Liver (tissue), 9 donors: ENCODE results near the gene MSL1. TPM values are rescaled to one million over a fixed set of nuclear protein-coding genes. Genes with fewer than 3 reads are reported as not detected.

ENCODE experiments used
- DNase-seq: peaks from one replicate; pipeline ENCODE4 v3.0.0-alpha.2; 2017; ENCODE audit warnings: low spot score
- H3K27ac ChIP-seq, 2 donors: one replicate each; pipeline ENCODE4 v1.7.0; 2013; ENCODE audit warnings: inconsistent platforms in 2 of 2, low read length in 2 of 2, control low read depth in 1 of 2, low read depth in 1 of 2, mild to moderate bottlenecking in 1 of 2
- H3K27me3 ChIP-seq, 4 donors: one replicate each; pipeline versions ENCODE4 v1.6.1 to v1.7.0; 2013; ENCODE audit warnings: low read length in 3 of 4, inconsistent platforms in 1 of 4, mild to moderate bottlenecking in 1 of 4, moderate library complexity in 1 of 4; ENCODE audit not compliant: control insufficient read depth in 4 of 4, insufficient read depth in 4 of 4
- H3K36me3 ChIP-seq, 4 donors: one replicate each; pipeline versions ENCODE4 v1.6.1 to v1.7.0; 2013; ENCODE audit warnings: low read length in 3 of 4, mild to moderate bottlenecking in 3 of 4, low read depth in 1 of 4, moderate library complexity in 1 of 4; ENCODE audit not compliant: control insufficient read depth in 4 of 4, insufficient read depth in 3 of 4
- H3K4me1 ChIP-seq, 4 donors: one replicate each; pipeline versions ENCODE4 v1.6.1 to v1.7.0; 2013; ENCODE audit warnings: low read length in 3 of 4, mild to moderate bottlenecking in 3 of 4, moderate library complexity in 1 of 4; ENCODE audit not compliant: control insufficient read depth in 4 of 4, insufficient read depth in 4 of 4
- H3K4me3 ChIP-seq, 3 donors: one replicate each; pipeline versions ENCODE4 v1.6.1 to v1.7.0; 2013; ENCODE audit warnings: low read length in 3 of 3, control low read depth in 1 of 3, low read depth in 1 of 3, mild to moderate bottlenecking in 1 of 3
- H3K9ac ChIP-seq, 2 donors: one replicate each; pipeline ENCODE4 v1.7.0; 2013; ENCODE audit warnings: low read length in 2 of 2, mild to moderate bottlenecking in 2 of 2, moderate library complexity in 2 of 2, control low read depth in 1 of 2, low read depth in 1 of 2
- H3K9me3 ChIP-seq, 4 donors: one replicate each; pipeline versions ENCODE4 v1.6.1 to v1.7.0; 2013; ENCODE audit warnings: low read length in 3 of 4; ENCODE audit not compliant: control insufficient read depth in 4 of 4
- EGR1 ChIP-seq, 2 donors: IDR thresholded peaks; 2 replicates each; pipeline ENCODE4 v1.6.1; 2016 to 2018; ENCODE audit warnings: antibody characterized with exemption in 2 of 2, low read depth in 2 of 2
- FOXA2 ChIP-seq: IDR thresholded peaks from 2 replicates; pipeline ENCODE4 v1.6.1; 2016; ENCODE audit warnings: antibody characterized with exemption
- GABPA ChIP-seq, 2 donors: IDR thresholded peaks in 1 of 2; conservative IDR thresholded peaks in 1 of 2; 2 replicates each; pipeline ENCODE4 v1.6.1; 2016; ENCODE audit warnings: antibody characterized with exemption in 2 of 2, mild to moderate bottlenecking in 1 of 2, moderate library complexity in 1 of 2
- HNF4A ChIP-seq, 2 donors: conservative IDR thresholded peaks; 2 replicates each; pipeline ENCODE4 v1.6.1; 2016; ENCODE audit warnings: antibody characterized with exemption in 2 of 2, mild to moderate bottlenecking in 2 of 2
- HNF4G ChIP-seq: IDR thresholded peaks from 2 replicates; pipeline ENCODE4 v1.6.1; 2016; ENCODE audit warnings: antibody characterized with exemption
- JUND ChIP-seq, 2 donors: IDR thresholded peaks; 2 replicates each; pipeline ENCODE4 v1.6.1; 2016; ENCODE audit warnings: antibody characterized with exemption in 2 of 2
- MAX ChIP-seq: IDR thresholded peaks from 2 replicates; pipeline ENCODE4 v1.6.1; 2016; ENCODE audit warnings: antibody characterized with exemption
- NR2F2 ChIP-seq: IDR thresholded peaks from 2 replicates; pipeline ENCODE4 v1.6.1; 2016; ENCODE audit warnings: antibody characterized with exemption
- RXRA ChIP-seq, 2 donors: IDR thresholded peaks; 2 replicates each; pipeline ENCODE4 v1.6.1; 2017 to 2018; ENCODE audit warnings: antibody characterized with exemption in 2 of 2, mild to moderate bottlenecking in 1 of 2
- SP1 ChIP-seq: IDR thresholded peaks from 2 replicates; pipeline ENCODE4 v1.6.1; 2018; ENCODE audit warnings: antibody characterized with exemption, mild to moderate bottlenecking
- TAF1 ChIP-seq: conservative IDR thresholded peaks from 2 replicates; pipeline ENCODE4 v1.6.1; 2016; ENCODE audit warnings: antibody characterized with exemption, mild to moderate bottlenecking
- YY1 ChIP-seq: IDR thresholded peaks from 2 replicates; pipeline ENCODE4 v1.6.1; 2016; ENCODE audit warnings: antibody characterized with exemption, mild to moderate bottlenecking
- ZBTB33 ChIP-seq: IDR thresholded peaks from 2 replicates; pipeline ENCODE4 v1.6.1; 2016; ENCODE audit warnings: antibody characterized with exemption
- WGBS: extraction: QIAGEN DNeasy Blood & Tissue Kit; methylation state at CpG from one replicate; pipeline ENCODE4 v1.1.7; 2013; 5-methylcytosine and 5-hydroxymethylcytosine counted together
- polyA plus RNA-seq, 2 donors: library from polyadenylated mRNA; stranded (reverse) in 1 of 2; unstranded in 1 of 2; fragments of 200-250 nt in 1 of 2; fragments of >200 nt in 1 of 2; fragmentation: Nextera tagmentation in 1 of 2; extraction: Ambion mirVana in 1 of 2; gene quantifications; one replicate each; pipeline versions ENCODE4 v1.2.1 to v1.2.3, GENCODE V29; 2013 to 2015
- total RNA-seq, 2 donors: library from RNA; depleted of rRNA; stranded (reverse); fragments of >200 nt; gene quantifications; one replicate each; pipeline ENCODE4 v1.2.3, GENCODE V29; 2014
- TF ChIP-seq, protein P1 (sequence below): IDR thresholded peaks from 2 replicates; pipeline ENCODE4 v1.6.1; 2016; ENCODE audit warnings: antibody characterized with exemption
- TF ChIP-seq, protein P2 (sequence below): IDR thresholded peaks from 2 replicates; pipeline ENCODE4 v1.6.1; 2016; ENCODE audit warnings: antibody characterized with exemption, mild to moderate bottlenecking
- TF ChIP-seq, protein P3 (sequence below): fragments of 150-350 bp; IDR thresholded peaks from 2 replicates; pipeline ENCODE4 v1.5.1; 2017; ENCODE audit warnings: improper control_type of control experiment, low read depth, low read length; ENCODE audit not compliant: missing input control
- donor health status: healthy.
- donor health status: healthy.
- donor health status: healthy.
- donor health status: healthy.
- donor health status: healthy.

The MSL1 gene
- total and polyA plus RNA-seq, 4 donors = 7.9 to 43.7 (median 23.6) TPM

- H3K36me3 ChIP-seq = no peaks in the 10 kb centered on the region
- no peaks in the 10 kb centered on the region for H3K9me3 ChIP-seq
- peak overlapping the region; percentile 86 to 99 for H3K27ac ChIP-seq
- TF ChIP-seq TAF1 = no peak
- no peak for TF ChIP-seq HNF4G
- TF ChIP-seq, protein P1, sequence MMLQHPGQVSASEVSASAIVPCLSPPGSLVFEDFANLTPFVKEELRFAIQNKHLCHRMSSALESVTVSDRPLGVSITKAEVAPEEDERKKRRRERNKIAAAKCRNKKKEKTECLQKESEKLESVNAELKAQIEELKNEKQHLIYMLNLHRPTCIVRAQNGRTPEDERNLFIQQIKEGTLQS = no peak
- no peak for TF ChIP-seq ZBTB33
- TF ChIP-seq NR2F2 = no peak
- TF ChIP-seq FOXA2 = no peak
- TF ChIP-seq SP1 = no peak
- no peak for TF ChIP-seq GABPA (IDR thresholded peaks at IDR 0.05 in 1 of 2, conservative IDR thresholded peaks at IDR 0.05 in 1 of 2)
- TF ChIP-seq, protein P2, sequence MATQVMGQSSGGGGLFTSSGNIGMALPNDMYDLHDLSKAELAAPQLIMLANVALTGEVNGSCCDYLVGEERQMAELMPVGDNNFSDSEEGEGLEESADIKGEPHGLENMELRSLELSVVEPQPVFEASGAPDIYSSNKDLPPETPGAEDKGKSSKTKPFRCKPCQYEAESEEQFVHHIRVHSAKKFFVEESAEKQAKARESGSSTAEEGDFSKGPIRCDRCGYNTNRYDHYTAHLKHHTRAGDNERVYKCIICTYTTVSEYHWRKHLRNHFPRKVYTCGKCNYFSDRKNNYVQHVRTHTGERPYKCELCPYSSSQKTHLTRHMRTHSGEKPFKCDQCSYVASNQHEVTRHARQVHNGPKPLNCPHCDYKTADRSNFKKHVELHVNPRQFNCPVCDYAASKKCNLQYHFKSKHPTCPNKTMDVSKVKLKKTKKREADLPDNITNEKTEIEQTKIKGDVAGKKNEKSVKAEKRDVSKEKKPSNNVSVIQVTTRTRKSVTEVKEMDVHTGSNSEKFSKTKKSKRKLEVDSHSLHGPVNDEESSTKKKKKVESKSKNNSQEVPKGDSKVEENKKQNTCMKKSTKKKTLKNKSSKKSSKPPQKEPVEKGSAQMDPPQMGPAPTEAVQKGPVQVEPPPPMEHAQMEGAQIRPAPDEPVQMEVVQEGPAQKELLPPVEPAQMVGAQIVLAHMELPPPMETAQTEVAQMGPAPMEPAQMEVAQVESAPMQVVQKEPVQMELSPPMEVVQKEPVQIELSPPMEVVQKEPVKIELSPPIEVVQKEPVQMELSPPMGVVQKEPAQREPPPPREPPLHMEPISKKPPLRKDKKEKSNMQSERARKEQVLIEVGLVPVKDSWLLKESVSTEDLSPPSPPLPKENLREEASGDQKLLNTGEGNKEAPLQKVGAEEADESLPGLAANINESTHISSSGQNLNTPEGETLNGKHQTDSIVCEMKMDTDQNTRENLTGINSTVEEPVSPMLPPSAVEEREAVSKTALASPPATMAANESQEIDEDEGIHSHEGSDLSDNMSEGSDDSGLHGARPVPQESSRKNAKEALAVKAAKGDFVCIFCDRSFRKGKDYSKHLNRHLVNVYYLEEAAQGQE = no peak
- no peak for TF ChIP-seq RXRA (IDR thresholded peaks at IDR 0.05)
- TF ChIP-seq MAX = no peak
- peak in 1 of 2 donors; percentile 16 for TF ChIP-seq JUND (IDR thresholded peaks at IDR 0.05)
- no peak for TF ChIP-seq YY1
- TF ChIP-seq, protein P3, sequence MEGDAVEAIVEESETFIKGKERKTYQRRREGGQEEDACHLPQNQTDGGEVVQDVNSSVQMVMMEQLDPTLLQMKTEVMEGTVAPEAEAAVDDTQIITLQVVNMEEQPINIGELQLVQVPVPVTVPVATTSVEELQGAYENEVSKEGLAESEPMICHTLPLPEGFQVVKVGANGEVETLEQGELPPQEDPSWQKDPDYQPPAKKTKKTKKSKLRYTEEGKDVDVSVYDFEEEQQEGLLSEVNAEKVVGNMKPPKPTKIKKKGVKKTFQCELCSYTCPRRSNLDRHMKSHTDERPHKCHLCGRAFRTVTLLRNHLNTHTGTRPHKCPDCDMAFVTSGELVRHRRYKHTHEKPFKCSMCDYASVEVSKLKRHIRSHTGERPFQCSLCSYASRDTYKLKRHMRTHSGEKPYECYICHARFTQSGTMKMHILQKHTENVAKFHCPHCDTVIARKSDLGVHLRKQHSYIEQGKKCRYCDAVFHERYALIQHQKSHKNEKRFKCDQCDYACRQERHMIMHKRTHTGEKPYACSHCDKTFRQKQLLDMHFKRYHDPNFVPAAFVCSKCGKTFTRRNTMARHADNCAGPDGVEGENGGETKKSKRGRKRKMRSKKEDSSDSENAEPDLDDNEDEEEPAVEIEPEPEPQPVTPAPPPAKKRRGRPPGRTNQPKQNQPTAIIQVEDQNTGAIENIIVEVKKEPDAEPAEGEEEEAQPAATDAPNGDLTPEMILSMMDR = no peak
- TF ChIP-seq EGR1 (IDR thresholded peaks at IDR 0.05; ENCODE audit: low read depth in 2 of 2) = peak in 1 of 2 donors; percentile 49
- TF ChIP-seq HNF4A (conservative IDR thresholded peaks at IDR 0.05) = peak in 1 of 2 donors; percentile 10
- H3K4me1 ChIP-seq = peaks cover 13 to 90% (median 67%) of the 10 kb centered on the region in 4 donors
- WGBS = 64% methylated on average over 3 of the region's 3 CpGs
- no peak overlapping the region for H3K4me3 ChIP-seq
- no peak for DNase-seq
- peak overlapping the region; percentile 56 to 88 for H3K9ac ChIP-seq
- H3K27me3 ChIP-seq = no peaks in the 10 kb centered on the region
Observed at GRCh38 chr17:40110026-40110845, 11.5 kb upstream of the MSL1 start.
